Measurements from ENCODE around the gene GLOD5. TPM values are rescaled to one million over a fixed set of nuclear protein-coding genes. Genes with fewer than 3 reads are reported as not detected.
"Not testable (repeated sequence)": the region's sequence is repeated elsewhere in the genome, so short reads cannot be mapped to it uniquely, and the experiment has no call there.

Gene GLOD5
- polyA plus RNA-seq, 4 donors = 4.4 to 56.1 (median 22.1) TPM

GRCh38 chrX:48818866-48819265 is 57.3 kb downstream of the GLOD5 start:
- no peaks in the 10 kb centered on the region for H3K4me1 ChIP-seq (ENCODE audit: control insufficient read depth in 3 of 3, insufficient read depth in 2 of 3, low read depth in 1 of 3, low read length in 2 of 3)
- WGBS, 3 donors = 85 to 100% (median 98%) methylated on average over 4 of the region's 4 CpGs
- H3K4me3 ChIP-seq (ENCODE audit: low read depth in 1 of 3, low read length in 3 of 3) = no peak overlapping the region
- no peak overlapping the region for H3K27ac ChIP-seq (ENCODE audit: low read depth in 1 of 3, low read length in 2 of 3)
- DNase-seq (no peak), FAIRE-seq (no peak)
- no peaks in the 10 kb centered on the region for H3K27me3 ChIP-seq (ENCODE audit: control insufficient read depth in 3 of 3, insufficient read depth in 3 of 3, low read length in 3 of 3)
- peaks cover 0 to 69% (median 0%) of the 10 kb centered on the region in 3 donors for H3K36me3 ChIP-seq (ENCODE audit: control insufficient read depth in 3 of 3, insufficient read depth in 2 of 3, low read depth in 1 of 3, low read length in 3 of 3)
- H3K9me3 ChIP-seq (ENCODE audit: control insufficient read depth in 2 of 2, insufficient read depth in 1 of 2, low read depth in 1 of 2, low read length in 1 of 2) = no peaks in the 10 kb centered on the region

- WGBS, 3 donors = 78 to 87% (median 79%) methylated on average over 9 of the region's 9 CpGs
- not testable (repeated sequence) for DNase-seq; H3K9me3 ChIP-seq (ENCODE audit: control insufficient read depth in 2 of 2, insufficient read depth in 1 of 2, low read depth in 1 of 2, low read length in 1 of 2); H3K27me3 ChIP-seq (ENCODE audit: control insufficient read depth in 3 of 3, insufficient read depth in 3 of 3, low read length in 3 of 3); H3K27ac ChIP-seq (ENCODE audit: low read depth in 1 of 3, low read length in 2 of 3); H3K4me3 ChIP-seq (ENCODE audit: low read depth in 1 of 3, low read length in 3 of 3); H3K4me1 ChIP-seq (ENCODE audit: control insufficient read depth in 3 of 3, insufficient read depth in 2 of 3, low read depth in 1 of 3, low read length in 2 of 3); FAIRE-seq
- peaks cover 0 to 71% (median 0%) of the 10 kb centered on the region in 3 donors for H3K36me3 ChIP-seq (ENCODE audit: control insufficient read depth in 3 of 3, insufficient read depth in 2 of 3, low read depth in 1 of 3, low read length in 3 of 3)
Observed at GRCh38 chrX:48819394-48819793, 57.8 kb downstream of the GLOD5 start.

GRCh38 chrX:48823053-48823452 is 61.5 kb downstream of the GLOD5 start:
- WGBS, 3 donors = 81 to 86% (median 83%) methylated on average over 5 to 6 of the region's 6 CpGs
- H3K27me3 ChIP-seq (ENCODE audit: control insufficient read depth in 3 of 3, insufficient read depth in 3 of 3, low read length in 3 of 3) = peaks cover 0 to 18% (median 2%) of the 10 kb centered on the region in 3 donors
- H3K9me3 ChIP-seq (ENCODE audit: control insufficient read depth in 2 of 2, insufficient read depth in 1 of 2, low read depth in 1 of 2, low read length in 1 of 2) = peaks cover 0 to 5% of the 10 kb centered on the region in 2 donors
- peaks cover 0 to 55% (median 2%) of the 10 kb centered on the region in 3 donors for H3K36me3 ChIP-seq (ENCODE audit: control insufficient read depth in 3 of 3, insufficient read depth in 2 of 3, low read depth in 1 of 3, low read length in 3 of 3)
- H3K4me3 ChIP-seq (ENCODE audit: low read depth in 1 of 3, low read length in 3 of 3) = no peak overlapping the region
- no peak for FAIRE-seq
- DNase-seq = no peak
- H3K27ac ChIP-seq (ENCODE audit: low read depth in 1 of 3, low read length in 2 of 3) = no peak overlapping the region
- no peaks in the 10 kb centered on the region for H3K4me1 ChIP-seq (ENCODE audit: control insufficient read depth in 3 of 3, insufficient read depth in 2 of 3, low read depth in 1 of 3, low read length in 2 of 3)

Other genes starting within 250 kb of the GLOD5 start
- gene EBP, start 239.9 kb upstream of the GLOD5 start, polyA plus RNA-seq = 100 to 1,000 TPM in 3 of 4 donors, 10 to 100 TPM in 1; 92.9 to 298 (median 124) TPM
- 1 to 10 TPM; 6.0 to 7.3 (median 6.5) TPM for gene TBC1D25, start 222.0 kb upstream of the GLOD5 start, polyA plus RNA-seq
- 100 to 1,000 TPM in 3 of 4 donors, 10 to 100 TPM in 1; 87.9 to 222 (median 173) TPM for gene RBM3, start 187.3 kb upstream of the GLOD5 start, polyA plus RNA-seq
- gene WDR13, start 164.3 kb upstream of the GLOD5 start, polyA plus RNA-seq = 100 to 1,000 TPM; 105 to 326 (median 213) TPM
- gene WAS, start 77.9 kb upstream of the GLOD5 start, polyA plus RNA-seq = 1 to 10 TPM; 1.1 to 6.2 (median 4.8) TPM
- gene SUV39H1, start 65.0 kb upstream of the GLOD5 start, polyA plus RNA-seq = 1 to 10 TPM; 2.2 to 8.5 (median 4.3) TPM
- under 1 TPM in 2 of 4 donors, not detected in 2; 0.09 to 0.32 TPM for gene GATA1, start 24.8 kb downstream of the GLOD5 start, polyA plus RNA-seq
- gene HDAC6, start 40.3 kb downstream of the GLOD5 start, polyA plus RNA-seq = 100 to 1,000 TPM in 2 of 4 donors, 10 to 100 TPM in 2; 51.5 to 110 (median 102) TPM
- under 1 TPM in 2 of 4 donors, not detected in 2; 0.07 to 0.09 TPM for gene ERAS, start 64.8 kb downstream of the GLOD5 start, polyA plus RNA-seq
- gene PCSK1N, start 73.9 kb downstream of the GLOD5 start, polyA plus RNA-seq = 10 to 100 TPM in 2 of 4 donors, 1 to 10 TPM in 1, under 1 TPM in 1; 0.67 to 97.5 (median 13.5) TPM
- gene TIMM17B, start 136.0 kb downstream of the GLOD5 start, polyA plus RNA-seq = 10 to 100 TPM; 43.3 to 72.5 (median 66.1) TPM
- 100 to 1,000 TPM in 2 of 4 donors, 10 to 100 TPM in 2; 77.8 to 186 (median 109) TPM for gene PQBP1, start 136.2 kb downstream of the GLOD5 start, polyA plus RNA-seq
- 10 to 100 TPM in 2 of 4 donors, 1 to 10 TPM in 2; 8.1 to 31.5 (median 19.1) TPM for gene SLC35A2, start 149.9 kb downstream of the GLOD5 start, polyA plus RNA-seq
- gene PIM2, start 157.3 kb downstream of the GLOD5 start, polyA plus RNA-seq = 10 to 100 TPM in 2 of 4 donors, 1 to 10 TPM in 2; 2.9 to 35.1 (median 9.8) TPM
- 10 to 100 TPM; 28.3 to 57.5 (median 42.3) TPM for gene OTUD5, start 195.9 kb downstream of the GLOD5 start, polyA plus RNA-seq
- gene KCND1, start 210.1 kb downstream of the GLOD5 start, polyA plus RNA-seq = 1 to 10 TPM in 2 of 4 donors, under 1 TPM in 2; 0.27 to 1.7 (median 0.78) TPM
- gene GRIPAP1, start 240.5 kb downstream of the GLOD5 start, polyA plus RNA-seq = 10 to 100 TPM; 18.1 to 43.1 (median 26.5) TPM

All from small intestine (tissue), 7 donors.